GM10266 (cell line): ENCODE results near the gene NSUN2.

Experiments used
- DNase-seq: peaks from one replicate; pipeline ENCODE4 v3.0.0; 2012; ENCODE audit errors: extremely low spot score
- CTCF ChIP-seq: IDR thresholded peaks from 2 replicates; pipeline ENCODE4 v1.5.1; 2012; ENCODE audit warnings: mild to moderate bottlenecking, low read depth; ENCODE audit not compliant: control insufficient read depth, insufficient read depth; ENCODE audit errors: missing control alignments

Gene NSUN2

DNA sequence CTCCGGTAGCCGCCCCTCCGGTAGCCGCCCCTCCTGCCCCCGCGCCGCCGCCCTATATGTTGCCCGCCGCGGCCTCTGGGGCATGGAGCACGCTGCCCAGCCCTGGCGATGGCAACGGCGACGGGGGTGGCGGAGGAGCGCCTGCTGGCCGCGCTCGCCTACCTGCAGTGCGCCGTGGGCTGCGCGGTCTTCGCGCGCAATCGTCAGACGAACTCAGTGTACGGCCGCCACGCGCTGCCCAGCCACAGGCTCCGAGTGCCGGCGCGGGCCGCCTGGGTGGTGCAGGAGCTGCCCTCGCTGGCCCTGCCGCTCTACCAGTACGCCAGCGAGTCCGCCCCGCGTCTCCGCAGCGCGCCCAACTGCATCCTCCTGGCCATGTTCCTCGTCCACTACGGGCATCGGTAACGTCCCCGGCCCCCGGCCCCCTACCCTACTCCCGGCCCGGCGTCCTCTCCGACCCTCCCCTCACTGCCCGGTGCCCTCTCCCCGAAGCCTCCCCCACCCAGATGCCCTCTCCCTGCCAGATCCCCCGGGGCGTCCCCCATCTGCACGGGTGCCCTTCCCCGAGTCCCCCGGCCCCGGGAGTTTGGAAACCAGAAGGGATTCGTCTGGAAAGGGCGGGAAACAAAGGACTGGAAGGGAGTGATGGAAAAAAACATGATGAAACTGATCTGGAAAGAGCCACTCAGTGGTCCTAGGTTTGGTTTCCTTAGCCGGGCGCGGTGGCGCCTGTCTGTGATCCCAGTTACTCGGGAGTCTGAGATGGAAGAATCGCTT is 813 bp upstream of the NSUN2 start:
- TF ChIP-seq CTCF: no peak
- DNase-seq: no peak

GRCh38 chr5:6632324-6632887 is 438 bp downstream of the NSUN2 start:
- DNase-seq: peak; percentile 20
- TF ChIP-seq CTCF: no peak

GRCh38 chr5:6631441-6631840 is 1.4 kb downstream of the NSUN2 start:
- no peak for DNase-seq
- TF ChIP-seq CTCF: no peak

- no peak for DNase-seq
- TF ChIP-seq CTCF: no peak
Observed at GRCh38 chr5:6626508-6626907, 6.3 kb downstream of the NSUN2 start.

- TF ChIP-seq CTCF: no peak
- DNase-seq: no peak
Observed at GRCh38 chr5:6623941-6624340, 8.9 kb downstream of the NSUN2 start.

GRCh38 chr5:6623228-6623627 is 9.6 kb downstream of the NSUN2 start:
- no peak for TF ChIP-seq CTCF
- no peak for DNase-seq

- TF ChIP-seq CTCF: no peak
- no peak for DNase-seq
Observed at GRCh38 chr5:6616632-6617031, 16.2 kb downstream of the NSUN2 start.
